BE2C (cell line): ENCODE data around the gene SART1.

ENCODE experiments used
- DNase-seq: peaks from one replicate; pipeline ENCODE4 v3.0.0-alpha.2; 2020
- H3K27me3 ChIP-seq: fragments of 250-450 bp; sonication (Bioruptor Pico); 2 replicates; pipeline ENCODE4 v1.5.1; 2020; ENCODE audit warnings: mild to moderate bottlenecking
- H3K36me3 ChIP-seq: fragments of 250-450 bp; sonication (Bioruptor Pico); 2 replicates; pipeline ENCODE4 v1.5.1; 2020; ENCODE audit warnings: mild to moderate bottlenecking
- H3K4me1 ChIP-seq: fragments of 250-450 bp; sonication (Bioruptor Pico); 2 replicates; pipeline ENCODE4 v1.5.1; 2020
- H3K4me3 ChIP-seq: 2 replicates; pipeline ENCODE4 v1.5.1; 2011; ENCODE audit warnings: low read depth, low read length
- H3K9me3 ChIP-seq: fragments of 250-450 bp; sonication (Bioruptor Pico); 2 replicates; pipeline ENCODE4 v1.5.1; 2020
- CTCF ChIP-seq: IDR thresholded peaks from 2 replicates; pipeline ENCODE4 v1.5.1; 2012; ENCODE audit warnings: mild to moderate bottlenecking, low read depth, low read length

The SART1 gene

GRCh38 chr11:65928667-65929066 is 32.9 kb upstream of the SART1 start:
- Histone ChIP-seq H3K4me1 (no peaks in the 10 kb centered on the region), H3K9me3 (no peaks in the 10 kb centered on the region), H3K4me3 (no peak overlapping the region), H3K27me3 (no peaks in the 10 kb centered on the region), H3K36me3 (no peaks in the 10 kb centered on the region)
- no peak for DNase-seq
- TF ChIP-seq CTCF, result no peak

GRCh38 chr11:65931773-65932557 is 29.6 kb upstream of the SART1 start:
- no peaks in the 10 kb centered on the region for H3K9me3 ChIP-seq
- H3K4me1 ChIP-seq, result no peaks in the 10 kb centered on the region
- no peaks in the 10 kb centered on the region for H3K27me3 ChIP-seq
- DNase-seq, result no peak
- no peak overlapping the region for H3K4me3 ChIP-seq
- no peaks in the 10 kb centered on the region for H3K36me3 ChIP-seq
- TF ChIP-seq CTCF, result no peak

GRCh38 chr11:65932558-65932919 is 29.0 kb upstream of the SART1 start:
- H3K4me3 ChIP-seq, result no peak overlapping the region
- TF ChIP-seq CTCF, result 0 out of 2 replicates have a peak, but pooled peaks have one; percentile 3
- H3K36me3 ChIP-seq, result no peaks in the 10 kb centered on the region
- no peak for DNase-seq
- H3K9me3 ChIP-seq, result no peaks in the 10 kb centered on the region
- H3K27me3 ChIP-seq, result no peaks in the 10 kb centered on the region
- no peaks in the 10 kb centered on the region for H3K4me1 ChIP-seq

- H3K9me3 ChIP-seq, result no peaks in the 10 kb centered on the region
- no peaks in the 10 kb centered on the region for H3K4me1 ChIP-seq
- H3K36me3 ChIP-seq, result no peaks in the 10 kb centered on the region
- DNase-seq, result no peak
- no peak for TF ChIP-seq CTCF
- H3K4me3 ChIP-seq, result no peak overlapping the region
- no peaks in the 10 kb centered on the region for H3K27me3 ChIP-seq
Measured at GRCh38 chr11:65934014-65934413, 27.5 kb upstream of the SART1 start.

- Histone ChIP-seq H3K9me3 (no peaks in the 10 kb centered on the region), H3K4me3 (no peak overlapping the region), H3K36me3 (no peaks in the 10 kb centered on the region), H3K4me1 (no peaks in the 10 kb centered on the region), H3K27me3 (no peaks in the 10 kb centered on the region)
- no peak for TF ChIP-seq CTCF
- no peak for DNase-seq
Measured at GRCh38 chr11:65937766-65938165, 23.8 kb upstream of the SART1 start.

GRCh38 chr11:65941720-65942310 is 19.7 kb upstream of the SART1 start:
- H3K9me3 ChIP-seq, result no peaks in the 10 kb centered on the region
- H3K4me1 ChIP-seq, result no peaks in the 10 kb centered on the region
- no peaks in the 10 kb centered on the region for H3K27me3 ChIP-seq
- DNase-seq, result no peak
- H3K36me3 ChIP-seq, result no peaks in the 10 kb centered on the region
- no peak overlapping the region for H3K4me3 ChIP-seq
- no peak for TF ChIP-seq CTCF
